Uterus (tissue), 4 donors: ENCODE results near the gene SND1. TPM values are rescaled to one million over a fixed set of nuclear protein-coding genes. Genes with fewer than 3 reads are reported as not detected.

Experiments
- DNase-seq, 2 donors: peaks; one replicate each; pipeline ENCODE4 v3.0.0-alpha.2; 2019 to 2020
- H3K27ac ChIP-seq, 2 donors: fragments of 200-600 bp; sonication (generic); 1 replicate in 1 of 2; 2 replicates in 1 of 2; pipeline ENCODE4 v1.5.1; 2016 to 2018
- H3K27me3 ChIP-seq, 2 donors: fragments of 200-600 bp; sonication (generic); one replicate each; pipeline ENCODE4 v1.5.1; 2018 to 2019; ENCODE audit warnings: control low read depth in 1 of 2
- H3K36me3 ChIP-seq, 2 donors: fragments of 200-600 bp; sonication (generic); one replicate each; pipeline ENCODE4 v1.5.1; 2019; ENCODE audit warnings: control low read depth in 1 of 2
- H3K4me1 ChIP-seq, 2 donors: fragments of 200-600 bp; sonication (generic); one replicate each; pipeline ENCODE4 v1.5.1; 2018 to 2019; ENCODE audit warnings: control low read depth in 1 of 2
- H3K4me3 ChIP-seq, 2 donors: fragments of 200-600 bp; sonication (generic); 1 replicate in 1 of 2; 2 replicates in 1 of 2; pipeline ENCODE4 v1.5.1; 2018 to 2019; ENCODE audit warnings: mild to moderate bottlenecking in 1 of 2
- H3K9me3 ChIP-seq, 2 donors: fragments of 200-600 bp; sonication (generic); one replicate each; pipeline ENCODE4 v1.5.1; 2019; ENCODE audit warnings: control low read depth in 1 of 2
- CTCF ChIP-seq, 4 experiments: fragments of 200-600 bp in 2 of 4; fragments of 450-650 bp in 2 of 4; sonication (generic) in 2 of 4; IDR thresholded peaks; one replicate each; pipeline ENCODE4 v1.5.1; 2016 to 2019; ENCODE audit warnings: antibody characterized with exemption in 4 of 4, mild to moderate bottlenecking in 2 of 4, moderate library complexity in 1 of 4
- POLR2A ChIP-seq, 2 donors: fragments of 450-650 bp; IDR thresholded peaks; one replicate each; pipeline ENCODE4 v1.6.1; 2016; ENCODE audit warnings: antibody characterized with exemption in 2 of 2, mild to moderate bottlenecking in 1 of 2, moderate library complexity in 1 of 2
- intact Hi-C: fragments of 100-400 bp; cut with DNase I; formaldehyde crosslinking; loops from one replicate; pipeline ENCODE4 v1.15.1; 2023; ENCODE audit warnings: low total_unique reads
- total RNA-seq, 4 donors: library from RNA; depleted of rRNA in 3 of 4; stranded (reverse); fragments of >200 nt in 3 of 4; gene quantifications; one replicate each; pipeline versions ENCODE4 v1.1.0 to v1.2.4, GENCODE V29; 2014 to 2023
- donor health status: DM: yes; HTN: yes; CAD: no.

The SND1 gene
- total RNA-seq, 4 donors from 2014 or later: 54.8 to 192 (median 117) TPM

- H3K27me3 ChIP-seq: no peaks in the 10 kb centered on the region
- H3K36me3 ChIP-seq: no peaks in the 10 kb centered on the region
- H3K4me3 ChIP-seq: no peak overlapping the region
- DNase-seq: no peak
- no peak overlapping the region for H3K27ac ChIP-seq
- no peaks in the 10 kb centered on the region for H3K4me1 ChIP-seq
- no peak for TF ChIP-seq CTCF (IDR thresholded peaks at IDR 0.05)
- no peak for TF ChIP-seq POLR2A (IDR thresholded peaks at IDR 0.05)
- no peaks in the 10 kb centered on the region for H3K9me3 ChIP-seq
- intact Hi-C loops: no loop called here
Observed at GRCh38 chr7:127732306-127732705, 80.3 kb downstream of the SND1 start.

- Histone ChIP-seq H3K4me1 (no peaks in the 10 kb centered on the region), H3K27ac (no peak overlapping the region), H3K4me3 (no peak overlapping the region), H3K27me3 (no peaks in the 10 kb centered on the region), H3K36me3 (no peaks in the 10 kb centered on the region), H3K9me3 (no peaks in the 10 kb centered on the region)
- DNase-seq: no peak
- intact Hi-C loops: no loop called here
- TF ChIP-seq CTCF (IDR thresholded peaks at IDR 0.05) (no peak), POLR2A (IDR thresholded peaks at IDR 0.05) (no peak)
Observed at GRCh38 chr7:127733986-127734385, 82.0 kb downstream of the SND1 start.

- intact Hi-C loops: no loop called here
- DNase-seq: no peak
- Histone ChIP-seq H3K27ac (no peak overlapping the region), H3K36me3 (no peaks in the 10 kb centered on the region), H3K27me3 (no peaks in the 10 kb centered on the region), H3K4me1 (no peaks in the 10 kb centered on the region), H3K4me3 (no peak overlapping the region), H3K9me3 (no peaks in the 10 kb centered on the region)
- TF ChIP-seq POLR2A (IDR thresholded peaks at IDR 0.05) (no peak), CTCF (IDR thresholded peaks at IDR 0.05) (no peak)
Observed at GRCh38 chr7:127736511-127736910, 84.5 kb downstream of the SND1 start.

- Histone ChIP-seq H3K4me3 (no peak overlapping the region), H3K27me3 (no peaks in the 10 kb centered on the region), H3K27ac (no peak overlapping the region), H3K4me1 (no peaks in the 10 kb centered on the region), H3K36me3 (no peaks in the 10 kb centered on the region), H3K9me3 (no peaks in the 10 kb centered on the region)
- intact Hi-C loops: no loop called here
- no peak for DNase-seq
- no peak for TF ChIP-seq CTCF (IDR thresholded peaks at IDR 0.05)
- TF ChIP-seq POLR2A (IDR thresholded peaks at IDR 0.05): no peak
Observed at GRCh38 chr7:127738859-127739258, 86.9 kb downstream of the SND1 start.

- H3K27ac ChIP-seq: no peak overlapping the region
- TF ChIP-seq CTCF (IDR thresholded peaks at IDR 0.05) (no peak), POLR2A (IDR thresholded peaks at IDR 0.05) (no peak)
- DNase-seq: no peak
- intact Hi-C loops: no loop called here
- H3K9me3 ChIP-seq: no peaks in the 10 kb centered on the region
- no peaks in the 10 kb centered on the region for H3K36me3 ChIP-seq
- H3K4me1 ChIP-seq: no peaks in the 10 kb centered on the region
- no peak overlapping the region for H3K4me3 ChIP-seq
- H3K27me3 ChIP-seq: no peaks in the 10 kb centered on the region
Observed at GRCh38 chr7:127741764-127742375, 89.9 kb downstream of the SND1 start.
